Motor neuron (in vitro differentiated cells): Measurements from ENCODE around the gene MAD1L1. TPM values are rescaled to one million over a fixed set of nuclear protein-coding genes. Genes with fewer than 3 reads are reported as not detected.

Experiments
- ATAC-seq, 8 experiments: fragments of 200-7000 bp; cut with Tn5 transposase; replicated peaks in 6 of 8; 2 replicates each; pipeline ENCODE4 v1.8.0; 2021; ENCODE audit warnings: mild to moderate bottlenecking in 8 of 8, moderate library complexity in 8 of 8
- H3K27ac ChIP-seq, 2 donors: fragments of 250-450 bp; sonication (Bioruptor Pico); 2 replicates each; pipeline ENCODE4 v1.9.0; 2021; ENCODE audit warnings: antibody characterized with exemption in 2 of 2, mild to moderate bottlenecking in 2 of 2, moderate library complexity in 1 of 2
- H3K4me1 ChIP-seq, 2 donors: fragments of 250-450 bp; sonication (Bioruptor Pico); replicated peaks in 1 of 2; 2 replicates each; pipeline ENCODE4 v1.6.1; 2021; ENCODE audit warnings: antibody characterized with exemption in 2 of 2, mild to moderate bottlenecking in 2 of 2, moderate library complexity in 1 of 2
- H3K4me3 ChIP-seq, 5 donors: fragments of 250-450 bp; sonication (Bioruptor Pico); 2 replicates each; pipeline ENCODE4 v1.9.0; 2021; ENCODE audit warnings: antibody characterized with exemption in 5 of 5, mild to moderate bottlenecking in 5 of 5, moderate library complexity in 4 of 5
- WGBS, 10 experiments: fragments of 450-650 bp; shearing (Covaris generic); methylation state at CpG; one replicate each; pipeline ENCODE4 v1.0.0; 2022; 5-methylcytosine and 5-hydroxymethylcytosine counted together
- in situ Hi-C, 9 experiments: fragments of 400-800 bp; cut with MboI; loops; one replicate each; pipeline ENCODE4 v1.15.0; 2021; ENCODE audit warnings: low sequenced_read_pairs in 9 of 9, low pct_unique_long_range_greater_than_20kb in 2 of 9; ENCODE audit not compliant: unreplicated experiment in 9 of 9
- total RNA-seq, 8 experiments: library from RNA; unstranded; fragments of 300-600 nt; gene quantifications; 2 replicates each; pipeline versions ENCODE4 v1.2.3 to v1.2.4, GENCODE V29; 2022

Gene MAD1L1
- total RNA-seq, 8 experiments from 2014 or later, result 24.0 to 68.8 (median 32.4) TPM

- no peak overlapping the region for H3K27ac ChIP-seq
- in situ Hi-C loops, result no loop called here
- H3K4me1 ChIP-seq, result no peaks in the 10 kb centered on the region
- no peak overlapping the region for H3K4me3 ChIP-seq
- WGBS, 10 experiments, result 82 to 100% (median 93%) methylated on average over 1 to 13 of the region's 33 CpGs; no CpG with 5 or more reads in 4 of the 10 experiments
- no peak for ATAC-seq
Observed at GRCh38 chr7:2255145-2256139, 22.7 kb upstream of the MAD1L1 start.

DNA sequence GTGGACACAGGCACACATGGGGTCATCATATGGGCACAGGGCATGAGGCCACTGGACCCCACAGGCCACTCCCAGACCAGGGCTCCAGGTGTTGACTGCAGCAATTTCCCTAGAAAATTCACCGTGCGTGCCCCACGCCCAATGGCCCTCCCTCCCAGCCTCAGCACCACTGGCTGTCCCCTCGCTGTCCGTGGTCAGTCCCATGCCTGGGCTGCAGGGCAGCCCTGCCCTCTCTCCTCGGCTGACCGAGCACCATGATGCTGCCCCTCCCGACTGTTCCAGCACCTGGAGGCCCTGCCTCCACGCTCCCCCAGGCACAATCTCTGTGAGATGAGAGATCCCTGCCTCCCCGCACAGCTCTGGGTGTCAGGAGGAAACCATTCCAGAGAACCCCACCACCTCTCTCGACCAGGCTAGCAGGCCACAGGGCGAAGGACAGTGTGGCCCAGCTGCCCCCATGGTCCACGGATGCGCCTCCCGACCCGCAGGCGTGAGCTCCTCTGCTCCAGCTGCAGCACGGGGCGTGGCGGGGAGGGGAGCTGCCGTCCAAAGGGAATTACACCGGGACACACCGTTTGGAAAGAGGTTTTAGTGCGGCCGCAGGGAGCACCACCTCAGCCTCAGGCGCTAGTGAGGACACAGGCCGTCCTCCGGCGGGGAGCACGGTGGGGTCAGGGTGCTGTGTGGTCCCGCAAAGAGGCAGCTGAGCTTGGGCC, 21.8 kb upstream of the MAD1L1 start:
- no peaks in the 10 kb centered on the region for H3K4me1 ChIP-seq
- ATAC-seq, result peak in 1 of 8 experiments; percentile 9
- in situ Hi-C loops, result no loop called here
- H3K4me3 ChIP-seq, result no peak overlapping the region
- H3K27ac ChIP-seq, result no peak overlapping the region
- WGBS, 10 experiments, result 96 to 100% methylated on average over 1 to 4 of the region's 31 CpGs; no CpG with 5 or more reads in 8 of the 10 experiments

DNA sequence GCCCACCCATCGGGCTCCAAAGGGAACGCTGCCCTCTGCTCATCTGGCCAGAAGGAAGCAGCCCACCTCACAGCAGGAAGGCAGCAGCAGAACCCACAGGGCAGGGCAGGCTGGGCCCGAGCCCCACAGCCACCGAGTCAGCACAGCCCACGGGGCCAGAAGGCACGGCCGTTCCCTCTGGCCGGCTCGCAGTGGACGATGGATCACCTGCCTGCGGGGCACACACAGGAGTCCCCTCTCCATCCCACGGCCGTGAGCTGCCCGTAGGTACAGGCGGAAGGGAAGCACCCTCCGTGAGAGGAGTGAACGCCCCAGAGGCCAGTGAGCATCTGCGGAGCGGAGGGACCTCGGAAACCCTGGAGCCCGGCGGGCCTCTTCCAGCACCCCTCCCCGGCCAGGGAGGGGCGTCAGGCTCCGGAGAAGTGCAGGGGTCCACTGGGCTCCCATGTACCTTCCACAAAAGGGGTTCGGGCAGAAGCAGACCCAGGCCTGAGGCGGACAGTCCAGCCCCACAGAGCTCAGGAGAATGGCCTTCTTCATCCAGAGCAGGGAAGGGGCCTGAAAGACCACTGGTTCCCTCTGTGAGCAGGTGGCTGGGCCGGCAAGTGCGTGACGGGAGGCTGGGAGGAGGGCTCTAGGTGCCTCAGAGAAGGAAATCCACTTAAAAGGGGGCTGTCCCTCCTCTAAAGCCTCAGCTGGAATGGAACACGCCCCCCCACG, 20.9 kb upstream of the MAD1L1 start:
- ATAC-seq, result no peak
- 80 to 97% (median 94%) methylated on average over 1 to 13 of the region's 32 CpGs; no CpG with 5 or more reads in 6 of the 10 experiments for WGBS, 10 experiments
- H3K27ac ChIP-seq, result no peak overlapping the region
- no peaks in the 10 kb centered on the region for H3K4me1 ChIP-seq
- no peak overlapping the region for H3K4me3 ChIP-seq
- in situ Hi-C loops, result no loop called here

DNA sequence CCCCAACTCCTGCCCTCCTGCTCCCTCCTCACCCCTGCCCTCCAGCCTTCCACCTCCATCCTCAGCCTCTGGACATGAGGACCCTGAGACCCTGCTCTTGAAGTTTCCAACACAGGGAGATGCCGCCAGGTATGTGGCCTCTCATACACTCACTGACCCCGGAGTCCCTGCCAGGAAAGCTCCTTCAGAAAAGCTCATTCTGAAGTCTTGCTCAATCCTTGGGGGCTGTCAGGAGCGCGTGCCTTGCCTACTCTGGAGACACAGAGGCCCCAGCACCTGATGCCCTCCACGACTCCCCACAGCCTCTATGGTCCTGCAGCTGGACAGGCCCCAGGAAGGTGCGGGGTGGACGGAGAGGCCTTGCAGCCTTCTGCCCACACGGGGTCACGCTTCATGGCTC, 20.3 kb upstream of the MAD1L1 start:
- WGBS, 10 experiments, result 91 to 100% methylated on average over 2 to 6 of the region's 9 CpGs; no CpG with 5 or more reads in 8 of the 10 experiments
- H3K4me3 ChIP-seq, result no peak overlapping the region
- no peaks in the 10 kb centered on the region for H3K4me1 ChIP-seq
- no peak overlapping the region for H3K27ac ChIP-seq
- no peak for ATAC-seq
- in situ Hi-C loops, result no loop called here

DNA sequence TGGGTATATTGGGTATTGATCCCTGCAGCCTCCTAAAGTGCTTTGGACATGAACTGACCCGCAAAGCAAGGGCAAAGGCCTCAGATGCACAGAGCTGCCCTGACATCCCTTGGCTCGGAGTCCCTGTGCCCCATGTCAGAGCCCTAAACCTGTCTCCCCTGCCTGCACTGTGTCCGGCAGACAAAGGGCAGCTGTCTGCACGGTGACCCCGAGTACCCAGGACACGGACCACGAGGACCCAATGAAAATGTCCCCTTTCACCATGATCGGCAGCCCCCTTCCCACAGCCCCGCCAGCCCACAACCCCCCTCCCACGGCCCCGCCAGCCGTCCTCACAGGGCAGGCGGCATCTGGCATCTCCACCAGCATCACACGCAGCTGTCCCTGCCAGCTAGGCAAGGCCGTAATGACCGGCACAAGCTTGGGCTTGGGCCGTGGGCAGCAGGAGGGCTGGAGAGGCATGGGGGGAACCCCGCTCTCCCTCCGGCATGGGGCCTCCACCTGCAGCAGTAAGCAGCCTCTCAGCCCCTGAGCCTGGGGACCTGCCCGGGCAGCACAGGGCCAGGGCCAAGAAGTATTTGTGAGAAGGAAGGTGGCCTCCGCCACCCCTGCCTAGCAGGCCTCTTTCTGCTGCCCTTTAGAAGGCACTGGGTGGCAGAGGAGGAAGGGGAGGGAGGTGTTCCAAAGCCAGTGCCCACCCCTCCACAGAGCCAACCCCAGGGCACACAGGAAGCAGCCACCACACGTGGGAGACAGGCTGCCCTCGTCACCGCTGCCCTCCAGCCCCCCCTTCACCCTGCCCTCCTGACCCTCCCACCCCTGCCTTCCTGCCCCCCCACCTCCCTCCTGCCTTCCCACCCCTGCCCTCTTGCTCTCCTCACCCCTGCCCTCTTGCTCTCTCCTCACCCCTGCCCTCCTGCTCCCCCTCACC, 19.4 kb upstream of the MAD1L1 start:
- ATAC-seq, result no peak
- H3K4me3 ChIP-seq, result no peak overlapping the region
- no peaks in the 10 kb centered on the region for H3K4me1 ChIP-seq
- 80 to 100% (median 94%) methylated on average over 1 to 5 of the region's 24 CpGs; no CpG with 5 or more reads in 6 of the 10 experiments for WGBS, 10 experiments
- H3K27ac ChIP-seq, result no peak overlapping the region
- in situ Hi-C loops, result no loop called here

DNA sequence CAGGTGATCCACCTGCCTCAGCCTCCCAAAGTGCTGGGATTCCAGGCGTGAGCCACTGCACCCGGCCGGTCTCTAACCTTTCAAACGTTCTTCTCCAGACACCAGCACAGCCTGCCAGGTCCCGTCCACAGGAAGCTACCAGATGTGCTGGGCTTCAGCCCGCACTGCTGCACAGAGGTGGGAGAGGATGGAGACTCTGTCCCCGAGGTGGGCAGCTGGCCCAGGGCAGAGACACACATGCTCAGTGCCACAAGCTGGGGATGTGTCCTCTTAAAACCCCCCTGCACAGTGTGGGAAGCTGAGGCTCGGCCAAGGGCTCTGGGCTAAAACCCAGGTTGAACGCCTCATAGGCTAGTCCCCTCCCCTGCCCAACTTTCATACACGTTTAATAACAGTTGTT, 18.6 kb upstream of the MAD1L1 start:
- ATAC-seq, result no peak
- no peak overlapping the region for H3K27ac ChIP-seq
- WGBS, 10 experiments, result 63 to 100% (median 83%) methylated on average over 1 to 9 of the region's 10 CpGs; no CpG with 5 or more reads in 5 of the 10 experiments
- in situ Hi-C loops, result no loop called here
- no peak overlapping the region for H3K4me3 ChIP-seq
- H3K4me1 ChIP-seq, result no peaks in the 10 kb centered on the region

- H3K4me1 ChIP-seq, result no peaks in the 10 kb centered on the region
- ATAC-seq, result no peak
Observed at GRCh38 chr7:2249744-2250323, 17.1 kb upstream of the MAD1L1 start.

DNA sequence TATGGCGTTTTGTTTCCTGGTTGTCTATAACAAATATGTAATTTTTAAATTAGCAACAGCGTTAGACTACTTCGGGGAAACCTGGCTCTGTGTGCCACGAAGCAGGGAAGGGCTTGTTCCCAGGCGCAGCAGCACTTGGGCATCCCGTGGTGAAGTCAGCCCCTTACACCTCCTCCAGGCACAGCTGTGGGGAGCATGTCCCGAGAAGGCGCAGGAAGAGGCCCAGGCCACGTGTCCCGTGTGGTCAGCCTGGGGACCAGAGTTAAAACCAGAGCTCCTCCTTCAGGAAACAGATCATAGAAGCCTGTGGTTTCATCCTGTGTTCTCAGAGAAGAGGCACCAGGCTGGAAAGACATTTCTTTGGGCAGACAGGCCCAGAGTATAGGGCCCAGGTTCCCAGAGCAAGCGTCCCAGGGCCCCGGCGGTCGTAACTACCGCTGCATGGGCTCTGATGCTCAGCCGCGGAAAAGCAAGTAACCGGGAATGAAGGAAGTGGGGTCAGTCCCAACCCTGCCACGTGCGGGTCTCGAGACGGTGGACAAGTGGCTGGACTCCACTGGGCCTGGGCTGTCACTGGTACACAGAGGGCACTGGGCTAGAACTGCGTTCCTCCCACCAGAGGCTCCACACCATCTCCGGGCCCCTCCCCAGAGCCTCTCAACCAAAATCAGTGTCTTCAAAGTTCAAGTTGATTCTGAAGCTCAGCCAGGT, 16.4 kb upstream of the MAD1L1 start:
- H3K27ac ChIP-seq, result no peak overlapping the region
- in situ Hi-C loops, result loop anchor here in 1 of 9 experiments (25.0 kb wide), 1 partner anchor 587 kb away; the partner anchor contains the start of gene ELFN1
- H3K4me3 ChIP-seq, result no peak overlapping the region
- WGBS, 10 experiments, result 3 to 100% (median 58%) methylated on average over 1 to 21 of the region's 24 CpGs; no CpG with 5 or more reads in 1 of the 10 experiments
- no peaks in the 10 kb centered on the region for H3K4me1 ChIP-seq
- peak in 6 of 8 experiments; percentile 35 to 97 (median 66) for ATAC-seq

More at GRCh38 chr7:2249744-2250323, 17.1 kb upstream of the MAD1L1 start:
- no peak overlapping the region for H3K27ac ChIP-seq
- no peak overlapping the region for H3K4me3 ChIP-seq
- in situ Hi-C loops, result loop anchor here in 1 of 9 experiments (25.0 kb wide), 1 partner anchor 588 kb away; the partner anchor contains the start of gene ELFN1
- 73 to 100% (median 79%) methylated on average over 3 to 9 of the region's 27 CpGs; no CpG with 5 or more reads in 6 of the 10 experiments for WGBS, 10 experiments

DNA sequence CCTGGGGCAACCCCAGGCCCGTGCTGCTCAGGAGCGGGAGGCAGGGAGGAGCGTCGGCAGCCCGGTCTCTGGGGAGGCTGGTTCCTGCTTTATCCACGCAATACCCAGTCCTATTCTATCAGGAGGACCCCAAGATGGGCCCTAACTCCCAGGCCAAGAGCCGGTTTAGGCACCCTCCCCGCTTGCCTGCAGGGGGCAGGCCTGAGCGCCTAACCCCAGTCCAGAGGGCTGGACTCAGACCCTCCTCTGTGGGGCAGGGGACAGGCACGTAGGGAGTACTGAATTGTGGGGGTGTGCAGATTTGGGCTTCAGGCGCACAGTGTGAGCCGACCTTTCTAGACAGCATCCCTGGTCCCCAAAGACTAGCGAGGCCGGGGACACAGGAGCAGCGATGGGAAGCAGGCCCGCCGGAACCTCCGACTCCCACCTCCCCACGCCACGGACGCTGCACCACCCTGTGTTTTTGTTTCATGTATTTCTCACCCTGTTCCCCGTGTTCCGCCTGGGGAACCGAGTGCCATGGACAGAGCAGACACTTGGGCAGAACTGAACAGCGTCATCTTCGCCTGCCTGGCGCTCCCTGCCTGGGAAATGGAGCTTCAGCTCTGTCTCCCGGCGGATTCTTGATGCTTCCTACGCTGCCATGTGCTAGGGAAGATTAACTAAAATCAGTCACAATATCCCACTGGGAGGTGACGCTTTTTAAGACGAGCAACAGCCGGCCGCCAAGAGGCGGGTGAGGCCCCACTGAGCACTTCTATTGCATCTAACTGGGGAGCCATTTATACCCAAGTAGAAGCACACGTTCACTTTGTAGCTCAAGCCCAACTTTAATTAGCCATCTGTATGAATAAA, 14.6 kb upstream of the MAD1L1 start:
- no peak overlapping the region for H3K4me3 ChIP-seq
- WGBS, 10 experiments, result 0 to 100% (median 76%) methylated on average over 1 to 15 of the region's 36 CpGs
- H3K4me1 ChIP-seq, result peaks cover 3 to 4% of the 10 kb centered on the region in 2 donors
- in situ Hi-C loops, result loop anchor here in 1 of 9 experiments (25.0 kb wide), 1 partner anchor 585 kb away; the partner anchor contains the start of gene ELFN1
- no peak overlapping the region for H3K27ac ChIP-seq
- ATAC-seq, result peak in 7 of 8 experiments; percentile 4 to 49 (median 39)

DNA sequence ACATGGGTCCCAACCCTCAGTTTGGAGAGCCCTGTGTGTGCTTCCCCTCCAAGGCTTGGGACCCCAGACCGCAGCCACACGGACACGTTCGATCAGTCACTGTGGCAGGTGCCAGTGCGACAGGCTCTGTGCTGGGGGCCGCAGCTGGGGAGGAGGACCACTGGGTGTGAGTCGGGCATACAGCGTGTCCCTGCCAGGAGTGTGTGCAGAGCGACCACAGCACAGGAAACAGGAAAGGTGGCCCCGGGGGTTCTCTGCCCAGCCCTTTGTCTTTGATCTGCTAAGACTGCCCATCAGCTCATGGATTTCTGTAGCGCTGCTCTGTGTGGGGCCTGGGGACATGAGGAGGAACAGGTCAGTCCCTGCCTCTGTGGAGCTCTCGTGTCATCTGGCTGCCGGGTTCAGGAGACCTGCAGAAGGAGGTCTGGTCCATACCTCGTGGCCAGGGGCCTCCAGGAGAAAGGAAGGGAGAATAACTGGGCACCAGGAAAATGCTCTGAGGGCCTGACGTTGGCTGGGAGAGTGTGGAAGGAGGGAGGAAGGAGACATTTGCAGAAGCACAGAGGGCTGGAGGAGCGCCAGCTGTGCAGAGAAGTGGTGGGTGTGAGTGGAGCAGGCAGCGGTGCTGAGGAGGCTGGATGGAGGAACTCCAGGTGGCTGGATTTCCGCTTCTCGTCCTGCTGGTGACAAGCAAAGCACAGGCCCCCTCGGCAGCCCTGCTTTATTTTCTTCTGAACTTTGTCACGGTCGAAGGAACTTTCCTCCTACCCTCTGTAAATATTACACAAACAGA, 13.3 kb upstream of the MAD1L1 start:
- Histone ChIP-seq H3K4me1 (peaks cover 5 to 6% of the 10 kb centered on the region in 2 donors), H3K4me3 (no peak overlapping the region), H3K27ac (no peak overlapping the region)
- 10 to 100% (median 83%) methylated on average over 1 to 8 of the region's 22 CpGs; no CpG with 5 or more reads in 3 of the 10 experiments for WGBS, 10 experiments
- no peak for ATAC-seq
- in situ Hi-C loops, result loop anchor here in 1 of 9 experiments (25.0 kb wide), 1 partner anchor 584 kb away; the partner anchor contains the start of gene ELFN1
